Keratinocyte (primary cell): ENCODE results near the gene EPB41. TPM values are rescaled to one million over a fixed set of nuclear protein-coding genes. Genes with fewer than 3 reads are reported as not detected.
A peak's percentile ranks its signal among the peaks of the same experiment; 100 is the strongest.

ENCODE experiments used
- DNase-seq: peaks from one replicate; pipeline ENCODE4 v3.0.0-alpha.2; 2011; ENCODE audit warnings: low read depth, missing footprints, low spot score
- FAIRE-seq: peaks from 2 replicates; lab custom pipeline; 2011; peaks lifted over from hg19 to GRCh38; lab: Jason Lieb, UNC
- H2AFZ ChIP-seq: 2 replicates; pipeline ENCODE4 v1.6.0; 2012; ENCODE audit warnings: low read length, control low read depth, inconsistent platforms; ENCODE audit not compliant: control insufficient read depth
- H3K27ac ChIP-seq: 2 replicates; pipeline ENCODE4 v1.5.1; 2011; ENCODE audit warnings: low read length; ENCODE audit not compliant: control insufficient read depth, insufficient read depth
- H3K27me3 ChIP-seq: 3 replicates; pipeline ENCODE4 v1.6.0; 2011; ENCODE audit warnings: low read length; ENCODE audit not compliant: control insufficient read depth, insufficient read depth; ENCODE audit errors: extremely low read depth
- H3K36me3 ChIP-seq, 2 experiments: 2 replicates in 1 of 2; 3 replicates in 1 of 2; pipeline ENCODE4 v1.5.1; 2011; ENCODE audit warnings: low read length in 2 of 2, mild to moderate bottlenecking in 1 of 2; ENCODE audit not compliant: control insufficient read depth in 2 of 2, insufficient read depth in 2 of 2; ENCODE audit errors: extremely low read depth in 1 of 2
- H3K4me1 ChIP-seq: 3 replicates; pipeline ENCODE4 v1.5.1; 2011; ENCODE audit warnings: low read length; ENCODE audit not compliant: control insufficient read depth, insufficient read depth; ENCODE audit errors: extremely low read depth
- H3K4me2 ChIP-seq: 3 replicates; pipeline ENCODE4 v1.6.0; 2011; ENCODE audit warnings: low read depth, low read length; ENCODE audit not compliant: control insufficient read depth, insufficient read depth; ENCODE audit errors: extremely low read depth
- H3K4me3 ChIP-seq, 3 experiments: fragments of 200-600 bp in 1 of 3; sonication (generic) in 1 of 3; 2 replicates in 2 of 3; 3 replicates in 1 of 3; pipeline ENCODE4 v1.5.1; 2011 to 2016; ENCODE audit warnings: low read length in 3 of 3, mild to moderate bottlenecking in 3 of 3, control low read depth in 2 of 3, inconsistent platforms in 1 of 3, low read depth in 1 of 3, mixed read lengths in 1 of 3, mixed run types in 1 of 3, moderate library complexity in 1 of 3; ENCODE audit not compliant: control insufficient read depth in 2 of 3, insufficient read depth in 2 of 3; ENCODE audit errors: extremely low read depth in 1 of 3
- H3K79me2 ChIP-seq: 2 replicates; pipeline ENCODE4 v1.6.0; 2012; ENCODE audit warnings: low read length; ENCODE audit not compliant: control insufficient read depth, insufficient read depth
- H3K9ac ChIP-seq: 3 replicates; pipeline ENCODE4 v1.6.0; 2011; ENCODE audit warnings: low read length; ENCODE audit not compliant: control insufficient read depth, insufficient read depth; ENCODE audit errors: extremely low read depth
- H3K9me1 ChIP-seq: 3 replicates; pipeline ENCODE4 v1.6.0; 2011; ENCODE audit warnings: low read length; ENCODE audit not compliant: control insufficient read depth, insufficient read depth; ENCODE audit errors: extremely low read depth
- H3K9me3 ChIP-seq: 2 replicates; pipeline ENCODE4 v1.5.1; 2012; ENCODE audit warnings: low read depth, low read length; ENCODE audit not compliant: control insufficient read depth
- H4K20me1 ChIP-seq: 3 replicates; pipeline ENCODE4 v1.6.0; 2011; ENCODE audit warnings: low read length; ENCODE audit not compliant: control insufficient read depth, insufficient read depth; ENCODE audit errors: extremely low read depth
- EZH2 ChIP-seq: IDR thresholded peaks from one replicate; pipeline ENCODE4 v1.6.1; 2012; ENCODE audit warnings: inconsistent platforms, mild to moderate bottlenecking, low read length, moderate library complexity
- dilution Hi-C: fragments of 300-500 bp; cut with MboI; formaldehyde crosslinking; loops from one replicate; pipeline ENCODE4 v1.7.0; 2020; ENCODE audit warnings: low sequenced_read_pairs; ENCODE audit not compliant: extremely low pct_ligation_motif_present
- polyA plus RNA-seq, 5 experiments: library from polyadenylated mRNA; depleted of rRNA in 3 of 5; stranded (reverse) in 3 of 5; stranded (forward) in 1 of 5; unstranded in 1 of 5; fragments of >200 nt; gene quantifications; 1 replicate in 1 of 5; 2 replicates in 3 of 5; 3 replicates in 1 of 5; pipeline versions ENCODE4 v1.2.1 to v1.2.3, GENCODE V29; 2011 to 2012; ENCODE audit warnings: missing spikeins in 2 of 5, low read depth in 1 of 5, low replicate concordance in 1 of 5
- TF ChIP-seq, protein P1 (sequence below), 3 experiments: IDR thresholded peaks in 1 of 3; conservative IDR thresholded peaks in 1 of 3; optimal IDR thresholded peaks in 1 of 3; 2 replicates in 2 of 3; 3 replicates in 1 of 3; pipeline versions ENCODE3 to v1.5.1; 2011; ENCODE audit warnings: low read length in 3 of 3, mild to moderate bottlenecking in 3 of 3, moderate library complexity in 2 of 3, control low read depth in 1 of 3, inconsistent platforms in 1 of 3; ENCODE audit not compliant: insufficient read depth in 2 of 3; ENCODE audit errors: extremely low read depth in 1 of 3

The EPB41 gene
- polyA plus RNA-seq, 1 donor (not counting 4 experiments of a cell fraction or from before 2014, with no cell fraction given) = 21.1 TPM

DNA sequence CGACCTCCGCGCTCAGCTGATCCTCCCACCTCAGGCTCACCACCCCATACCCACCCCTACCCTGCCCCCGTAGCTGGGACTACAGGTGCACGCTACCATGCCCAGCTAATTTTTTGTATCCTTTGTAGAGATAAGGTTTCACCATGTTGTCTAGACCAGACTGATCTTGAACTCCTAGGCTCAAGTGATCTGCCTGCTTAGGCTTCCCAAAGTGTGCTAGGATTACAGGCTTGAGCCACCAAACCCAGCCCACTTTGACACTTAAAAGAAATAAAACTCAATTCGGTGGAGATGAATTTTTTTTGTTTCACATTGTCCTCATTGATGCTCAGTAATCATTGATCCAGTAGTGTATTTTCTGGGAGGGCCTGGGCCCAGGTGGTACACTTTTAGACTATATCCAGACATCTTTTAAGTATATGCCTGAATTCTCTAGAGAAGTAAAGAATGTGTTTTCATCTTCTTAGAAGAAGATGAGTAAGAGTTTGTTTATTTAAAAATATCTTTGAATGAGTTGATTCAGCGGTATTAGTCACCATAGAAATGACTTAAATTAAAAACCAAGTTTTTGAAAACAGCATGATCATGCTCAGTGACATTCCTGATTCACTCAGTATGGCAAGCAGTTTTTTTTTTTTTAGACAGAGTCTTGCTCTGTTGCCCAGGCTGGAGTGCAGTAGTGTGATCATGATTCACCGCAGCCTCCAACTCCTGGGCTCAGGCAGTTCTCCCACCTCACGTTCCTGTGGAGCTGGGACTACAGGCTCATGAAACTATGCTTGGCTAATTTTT lies 57.8 kb downstream of the EPB41 start:
- DNase-seq = peak; percentile 42
- H3K4me2 ChIP-seq = no peak overlapping the region
- no peaks in the 10 kb centered on the region for H3K9me1 ChIP-seq
- H3K4me1 ChIP-seq = peaks cover 14% of the 10 kb centered on the region
- no peaks in the 10 kb centered on the region for H3K27me3 ChIP-seq
- H3K4me3 ChIP-seq = no peak overlapping the region
- H3K9ac ChIP-seq = no peak overlapping the region
- no peaks in the 10 kb centered on the region for H3K79me2 ChIP-seq
- dilution Hi-C loops = no loop called here
- H2AFZ ChIP-seq = no peak overlapping the region
- H3K36me3 ChIP-seq = no peaks in the 10 kb centered on the region
- FAIRE-seq = no peak
- peak overlapping the region; percentile 54 for H3K27ac ChIP-seq
- TF ChIP-seq EZH2 = no peak
- TF ChIP-seq, protein P1, sequence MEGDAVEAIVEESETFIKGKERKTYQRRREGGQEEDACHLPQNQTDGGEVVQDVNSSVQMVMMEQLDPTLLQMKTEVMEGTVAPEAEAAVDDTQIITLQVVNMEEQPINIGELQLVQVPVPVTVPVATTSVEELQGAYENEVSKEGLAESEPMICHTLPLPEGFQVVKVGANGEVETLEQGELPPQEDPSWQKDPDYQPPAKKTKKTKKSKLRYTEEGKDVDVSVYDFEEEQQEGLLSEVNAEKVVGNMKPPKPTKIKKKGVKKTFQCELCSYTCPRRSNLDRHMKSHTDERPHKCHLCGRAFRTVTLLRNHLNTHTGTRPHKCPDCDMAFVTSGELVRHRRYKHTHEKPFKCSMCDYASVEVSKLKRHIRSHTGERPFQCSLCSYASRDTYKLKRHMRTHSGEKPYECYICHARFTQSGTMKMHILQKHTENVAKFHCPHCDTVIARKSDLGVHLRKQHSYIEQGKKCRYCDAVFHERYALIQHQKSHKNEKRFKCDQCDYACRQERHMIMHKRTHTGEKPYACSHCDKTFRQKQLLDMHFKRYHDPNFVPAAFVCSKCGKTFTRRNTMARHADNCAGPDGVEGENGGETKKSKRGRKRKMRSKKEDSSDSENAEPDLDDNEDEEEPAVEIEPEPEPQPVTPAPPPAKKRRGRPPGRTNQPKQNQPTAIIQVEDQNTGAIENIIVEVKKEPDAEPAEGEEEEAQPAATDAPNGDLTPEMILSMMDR (optimal IDR thresholded peaks at IDR 0.05 in 1 of 3, IDR thresholded peaks at IDR 0.05 in 1 of 3, conservative IDR thresholded peaks at IDR 0.05 in 1 of 3; ENCODE audit: extremely low read depth in 1 of 3, insufficient read depth in 2 of 3, low read length in 3 of 3) = no peak
- no peaks in the 10 kb centered on the region for H3K9me3 ChIP-seq
- no peaks in the 10 kb centered on the region for H4K20me1 ChIP-seq

DNA sequence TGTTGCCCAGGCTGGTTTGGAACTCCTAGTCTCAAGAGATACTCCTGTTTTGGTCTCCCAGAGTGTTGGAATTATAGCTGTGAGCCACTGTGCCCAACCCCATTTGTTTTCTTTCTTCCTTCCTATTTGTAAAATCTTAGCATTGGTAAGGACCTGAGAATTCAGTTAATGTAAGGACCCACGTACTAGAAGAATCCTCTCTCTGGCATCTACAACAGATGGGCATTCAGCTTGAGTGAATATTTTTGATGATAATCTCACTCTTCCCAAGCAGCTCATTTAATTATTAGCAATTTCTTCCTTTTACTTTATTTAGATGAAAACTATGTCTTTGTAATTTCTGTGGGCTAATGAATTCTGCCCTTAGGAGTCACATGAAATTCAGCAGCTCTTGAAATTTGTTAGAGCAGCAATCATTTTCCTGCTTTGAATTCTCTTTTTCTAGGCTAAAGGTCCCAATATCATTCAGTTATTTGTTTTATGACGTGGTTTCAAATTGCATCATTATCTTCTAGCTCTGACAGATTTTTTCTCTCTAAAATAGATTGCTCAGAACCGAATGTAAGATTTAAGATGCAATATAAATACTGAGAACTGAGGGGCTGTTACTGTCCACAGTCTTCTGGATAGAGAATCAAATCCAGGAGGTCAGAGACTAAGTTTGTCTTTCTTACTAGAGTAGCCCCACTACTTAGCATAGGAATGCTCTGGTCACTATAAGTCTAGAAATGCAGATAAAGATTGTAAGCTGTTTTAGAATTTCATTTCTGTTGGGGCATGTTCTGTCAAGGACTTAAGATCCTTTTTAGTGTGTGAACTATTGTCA lies 59.4 kb downstream of the EPB41 start:
- Histone ChIP-seq H3K9me3 (no peaks in the 10 kb centered on the region), H3K27ac (no peak overlapping the region), H3K27me3 (no peaks in the 10 kb centered on the region), H3K4me3 (no peak overlapping the region), H3K79me2 (no peaks in the 10 kb centered on the region), H3K9ac (no peak overlapping the region), H3K9me1 (no peaks in the 10 kb centered on the region), H2AFZ (no peak overlapping the region), H3K4me1 (peaks cover 14% of the 10 kb centered on the region), H3K36me3 (no peaks in the 10 kb centered on the region), H3K4me2 (no peak overlapping the region), H4K20me1 (no peaks in the 10 kb centered on the region)
- FAIRE-seq = no peak
- no peak for DNase-seq
- TF ChIP-seq, protein P1 (optimal IDR thresholded peaks at IDR 0.05 in 1 of 3, IDR thresholded peaks at IDR 0.05 in 1 of 3, conservative IDR thresholded peaks at IDR 0.05 in 1 of 3; ENCODE audit: extremely low read depth in 1 of 3, insufficient read depth in 2 of 3, low read length in 3 of 3) = no peak
- TF ChIP-seq EZH2 = no peak
- dilution Hi-C loops = no loop called here
